AML-193 (cell line): ENCODE results near the gene ADPRH.

ENCODE experiments used
- DNase-seq, 2 experiments: peaks; one replicate each; lab custom pipeline; 2025; lab: John Stamatoyannopoulos, UW

The ADPRH gene

GRCh38 chr3:119596398-119596797 is 17.1 kb downstream of the ADPRH start:
- DNase-seq = peak; percentile 24 to 34

- DNase-seq = no peak
Observed at GRCh38 chr3:119597548-119598288, 18.4 kb downstream of the ADPRH start, which contains the start of gene PLA1A. Gene PLA1A, plus strand, starts transcription at chr3:119597885. Its CDS starts 29 bp downstream, at chr3:119597914.

- DNase-seq = no peak
Observed at GRCh38 chr3:119598410-119599098, 19.3 kb downstream of the ADPRH start.

GRCh38 chr3:119599558-119600174 is 20.4 kb downstream of the ADPRH start:
- no peak for DNase-seq

- DNase-seq = peak; percentile 67 to 69
Observed at GRCh38 chr3:119600732-119601131, 21.4 kb downstream of the ADPRH start.

GRCh38 chr3:119601154-119601553 is 21.9 kb downstream of the ADPRH start:
- DNase-seq = no peak

GRCh38 chr3:119602676-119603075 is 23.4 kb downstream of the ADPRH start:
- DNase-seq = no peak

GRCh38 chr3:119604878-119605277 is 25.6 kb downstream of the ADPRH start:
- no peak for DNase-seq

- DNase-seq = no peak
Observed at GRCh38 chr3:119608405-119609000, 29.2 kb downstream of the ADPRH start.

GRCh38 chr3:119609301-119609700 is 30.0 kb downstream of the ADPRH start:
- no peak for DNase-seq

GRCh38 chr3:119611664-119612063 is 32.4 kb downstream of the ADPRH start:
- no peak for DNase-seq

GRCh38 chr3:119613201-119613600 is 33.9 kb downstream of the ADPRH start:
- no peak for DNase-seq

- DNase-seq = no peak
Observed at GRCh38 chr3:119613872-119614271, 34.6 kb downstream of the ADPRH start.

- no peak for DNase-seq
Observed at GRCh38 chr3:119616056-119616455, 36.8 kb downstream of the ADPRH start.

- no peak for DNase-seq
Observed at GRCh38 chr3:119619094-119619493, 39.8 kb downstream of the ADPRH start.

- DNase-seq = no peak
Observed at GRCh38 chr3:119620899-119621298, 41.6 kb downstream of the ADPRH start.

- no peak for DNase-seq
Observed at GRCh38 chr3:119624002-119624720, 44.9 kb downstream of the ADPRH start.

GRCh38 chr3:119625451-119626153 is 46.3 kb downstream of the ADPRH start:
- DNase-seq = no peak

GRCh38 chr3:119626196-119626595 is 46.9 kb downstream of the ADPRH start:
- no peak for DNase-seq

GRCh38 chr3:119627461-119627860 is 48.2 kb downstream of the ADPRH start:
- no peak for DNase-seq

GRCh38 chr3:119628390-119628789 is 49.1 kb downstream of the ADPRH start:
- DNase-seq = no peak
